IMR-90 (cell line): ENCODE data around the gene ITCH. TPM values are rescaled to one million over a fixed set of nuclear protein-coding genes. Genes with fewer than 3 reads are reported as not detected.

ENCODE experiments used
- ATAC-seq: fragments of 200-7000 bp; cut with Tn5 transposase; 2 replicates; pipeline ENCODE4 v1.9.1; 2020; ENCODE audit warnings: low read depth, mild to moderate bottlenecking, moderate library complexity
- BruUV-seq: library from RNA; stranded (reverse); fragments of 400-500 nt; replicated peaks from 2 replicates; lab custom pipeline; 2021; lab: Mats Ljungman, UMichigan
- CTCF ChIA-PET: fragments of 300-600 bp; formaldehyde crosslinking; extraction: SDS; loops from one replicate; lab custom pipeline; 2021; ENCODE audit warnings: antibody characterized with exemption; lab: Yijun Ruan, JAX
- POLR2A ChIA-PET: fragments of 300-600 bp; sonication (Branson Sonifier 250); formaldehyde crosslinking; loops from one replicate; lab custom pipeline; 2022; ENCODE audit warnings: antibody characterized with exemption; ENCODE audit not compliant: unreplicated experiment; lab: Charles Lee
- DNase-seq: peaks from one replicate; pipeline ENCODE4 v3.0.0; 2013
- H2AFZ ChIP-seq: replicated peaks from 2 replicates; pipeline ENCODE3; 2013; ENCODE audit warnings: low read length, mild to moderate bottlenecking; ENCODE audit not compliant: poor library complexity
- H2AK5ac ChIP-seq: 2 replicates; pipeline ENCODE4 v1.6.1; 2013; ENCODE audit warnings: low read depth, low read length, inconsistent platforms
- H2AK9ac ChIP-seq: replicated peaks from 2 replicates; pipeline ENCODE3; 2013; ENCODE audit warnings: mild to moderate bottlenecking, low read depth, low read length, moderate library complexity; ENCODE audit not compliant: poor library complexity
- H2BK120ac ChIP-seq: 2 replicates; pipeline ENCODE4 v1.6.1; 2013; ENCODE audit warnings: low read depth, low read length, inconsistent platforms
- H2BK15ac ChIP-seq: 3 replicates; pipeline ENCODE4 v1.6.1; 2013; ENCODE audit warnings: low read depth, low read length, inconsistent platforms
- H2BK20ac ChIP-seq: 2 replicates; pipeline ENCODE4 v1.6.1; 2013; ENCODE audit warnings: low read depth, mild to moderate bottlenecking, inconsistent platforms, low read length, moderate library complexity
- H2BK5ac ChIP-seq: 2 replicates; pipeline ENCODE4 v1.6.1; 2013; ENCODE audit warnings: mild to moderate bottlenecking, low read depth, low read length, inconsistent platforms; ENCODE audit not compliant: poor library complexity, severe bottlenecking
- H3K14ac ChIP-seq: replicated peaks from 2 replicates; pipeline ENCODE4 v1.6.1; 2013; ENCODE audit warnings: low read depth, low read length, inconsistent platforms
- H3K18ac ChIP-seq: 2 replicates; pipeline ENCODE4 v1.6.1; 2013; ENCODE audit warnings: low read depth, low read length, control low read depth
- H3K23ac ChIP-seq: 2 replicates; pipeline ENCODE4 v1.6.1; 2013; ENCODE audit warnings: low read depth, low read length, inconsistent platforms
- H3K27ac ChIP-seq: 2 replicates; pipeline ENCODE4 v1.5.1; 2013; ENCODE audit warnings: mild to moderate bottlenecking, control low read depth, low read length; ENCODE audit not compliant: insufficient read depth
- H3K27me3 ChIP-seq: 2 replicates; pipeline ENCODE4 v1.6.1; 2013; ENCODE audit warnings: low read length; ENCODE audit not compliant: control insufficient read depth, insufficient read depth
- H3K36me3 ChIP-seq: 2 replicates; pipeline ENCODE4 v1.6.1; 2013; ENCODE audit warnings: low read length, mixed read lengths; ENCODE audit not compliant: control insufficient read depth, insufficient read depth
- H3K4ac ChIP-seq: 2 replicates; pipeline ENCODE4 v1.6.1; 2013; ENCODE audit warnings: low read depth, low read length, inconsistent platforms
- H3K4me1 ChIP-seq: 2 replicates; pipeline ENCODE4 v1.6.1; 2013; ENCODE audit warnings: low read length, mixed read lengths; ENCODE audit not compliant: control insufficient read depth, insufficient read depth
- H3K4me2 ChIP-seq: 2 replicates; pipeline ENCODE4 v1.6.1; 2013; ENCODE audit warnings: low read depth, mild to moderate bottlenecking, control low read depth, low read length, moderate library complexity
- H3K4me3 ChIP-seq: 2 replicates; pipeline ENCODE4 v1.5.1; 2013; ENCODE audit warnings: low read depth, mild to moderate bottlenecking, control low read depth, low read length, moderate library complexity; ENCODE audit not compliant: insufficient read depth
- H3K56ac ChIP-seq: 2 replicates; pipeline ENCODE4 v1.6.1; 2013; ENCODE audit warnings: low read length, inconsistent platforms; ENCODE audit not compliant: insufficient read depth; ENCODE audit errors: extremely low read depth
- H3K79me1 ChIP-seq, 2 experiments: 2 replicates each; pipeline ENCODE4 v1.6.1; 2013; ENCODE audit warnings: low read length in 2 of 2, inconsistent platforms in 1 of 2, low read depth in 1 of 2
- H3K9ac ChIP-seq: 2 replicates; pipeline ENCODE4 v1.6.1; 2013; ENCODE audit warnings: low read depth, low read length, control low read depth
- H3K9me1 ChIP-seq: 2 replicates; pipeline ENCODE4 v1.6.1; 2013; ENCODE audit warnings: low read length, inconsistent platforms; ENCODE audit not compliant: insufficient read depth
- H3K9me3 ChIP-seq: 2 replicates; pipeline ENCODE4 v1.6.1; 2013; ENCODE audit warnings: low read length; ENCODE audit not compliant: control insufficient read depth, insufficient read depth
- H4K20me1 ChIP-seq: 2 replicates; pipeline ENCODE4 v1.6.1; 2013; ENCODE audit warnings: low read length, inconsistent platforms; ENCODE audit not compliant: insufficient read depth
- H4K5ac ChIP-seq: 2 replicates; pipeline ENCODE4 v1.6.1; 2013; ENCODE audit warnings: mild to moderate bottlenecking, low read depth, low read length, control low read depth
- H4K8ac ChIP-seq, 2 experiments: 2 replicates each; pipeline ENCODE4 v1.6.1; 2013; ENCODE audit warnings: low read depth in 2 of 2, low read length in 2 of 2, control low read depth in 1 of 2, inconsistent platforms in 1 of 2
- H4K91ac ChIP-seq: 2 replicates; pipeline ENCODE4 v1.6.1; 2013; ENCODE audit warnings: low read depth, low read length, inconsistent platforms; ENCODE audit not compliant: insufficient read depth
- BHLHE40 ChIP-seq: fragments of 150-350 bp; IDR thresholded peaks from 2 replicates; pipeline ENCODE4 v1.6.1; 2016; ENCODE audit warnings: mild to moderate bottlenecking, low read depth, low read length
- CHD1 ChIP-seq: IDR thresholded peaks from 2 replicates; pipeline ENCODE4 v1.6.1; 2012; ENCODE audit warnings: low read depth, low read length, improper control_type of control experiment
- CTCF ChIP-seq: conservative IDR thresholded peaks from 2 replicates; pipeline ENCODE4 v1.5.1; 2012; ENCODE audit warnings: mild to moderate bottlenecking, low read depth, low read length, improper control_type of control experiment
- ELK1 ChIP-seq: fragments of 150-350 bp; IDR thresholded peaks from 2 replicates; pipeline ENCODE4 v1.6.1; 2016; ENCODE audit warnings: low read depth, mild to moderate bottlenecking, low read length, moderate library complexity, borderline replicate concordance
- FOS ChIP-seq: fragments of 150-350 bp; IDR thresholded peaks from 2 replicates; pipeline ENCODE4 v1.6.1; 2016; ENCODE audit warnings: low read depth, low read length
- MAFK ChIP-seq: IDR thresholded peaks from 2 replicates; pipeline ENCODE4 v1.6.1; 2012; ENCODE audit warnings: low read depth, low read length, improper control_type of control experiment
- MAZ ChIP-seq: IDR thresholded peaks from 2 replicates; pipeline ENCODE4 v1.6.1; 2012; ENCODE audit warnings: low read depth, mild to moderate bottlenecking, low read length, improper control_type of control experiment, moderate library complexity, borderline replicate concordance
- NFE2L2 ChIP-seq: fragments of 150-350 bp; IDR thresholded peaks from 2 replicates; pipeline ENCODE4 v1.6.1; 2016; ENCODE audit warnings: low read depth, mild to moderate bottlenecking, low read length
- POLR2A ChIP-seq: IDR thresholded peaks from 2 replicates; pipeline ENCODE4 v1.6.1; 2012; ENCODE audit warnings: mild to moderate bottlenecking, low read depth, low read length
- RAD21 ChIP-seq: IDR thresholded peaks from 2 replicates; pipeline ENCODE4 v1.6.1; 2012; ENCODE audit warnings: low read length, improper control_type of control experiment
- RCOR1 ChIP-seq: IDR thresholded peaks from 2 replicates; pipeline ENCODE4 v1.6.1; 2012; ENCODE audit warnings: mild to moderate bottlenecking, low read length, improper control_type of control experiment; ENCODE audit not compliant: insufficient replicate concordance
- RFX5 ChIP-seq: IDR thresholded peaks from 2 replicates; pipeline ENCODE4 v1.8.0; 2012; ENCODE audit warnings: low read depth, mild to moderate bottlenecking, low read length, moderate library complexity
- SMC3 ChIP-seq: fragments of 150-350 bp; IDR thresholded peaks from 2 replicates; pipeline ENCODE4 v1.6.1; 2016; ENCODE audit warnings: low read depth, mild to moderate bottlenecking, antibody characterized with exemption, low read length, moderate library complexity
- USF2 ChIP-seq: fragments of 150-350 bp; IDR thresholded peaks from 2 replicates; pipeline ENCODE4 v1.6.1; 2017; ENCODE audit warnings: mild to moderate bottlenecking, antibody characterized with exemption, low read length, low read depth
- WGBS, 2 experiments: methylation state at CpG; one replicate each; pipeline versions ENCODE4 v1.1.5 to v1.1.7; 2013; ENCODE audit warnings: missing lambda C conversion rate in 2 of 2; ENCODE audit not compliant: insufficient read length in 1 of 2; ENCODE audit errors: extremely low coverage in 2 of 2; 5-methylcytosine and 5-hydroxymethylcytosine counted together
- dilution Hi-C: fragments of 300-500 bp; cut with HindIII; formaldehyde crosslinking; loops from one replicate; pipeline ENCODE4 v1.14.3; 2018; ENCODE audit warnings: low sequenced_read_pairs; ENCODE audit not compliant: unreplicated experiment
- in situ Hi-C: fragments of 300-500 bp; cut with MboI; formaldehyde crosslinking; loops from 3 replicates; pipeline ENCODE4 v1.14.3; 2019; ENCODE audit warnings: low sequenced_read_pairs, inconsistent platforms, mixed read lengths
- intact Hi-C: fragments of 100-400 bp; cut with micrococcal nuclease; formaldehyde crosslinking; loops from 2 replicates; pipeline ENCODE4 v1.10.0; 2022
- polyA plus RNA-seq, 3 experiments: library from polyadenylated mRNA; depleted of rRNA; stranded (reverse); fragments of >200 nt; gene quantifications; 2 replicates each; pipeline ENCODE4 v1.2.3, GENCODE V29; 2012; ENCODE audit warnings: low replicate concordance in 1 of 3
- total RNA-seq: library from RNA; depleted of rRNA; stranded (reverse); fragments of >200 nt; gene quantifications from 2 replicates; pipeline ENCODE4 v1.2.3, GENCODE V29; 2012

The ITCH gene
- total and polyA plus RNA-seq, 2 of the 4 experiments (the other 2 are of a cell fraction), result 12.7 to 94.6 TPM

- intact Hi-C loops, result loop anchor here (5.0 kb wide), 1 partner anchor 51 kb away; no protein-coding TSS in a partner anchor
- DNase-seq (peak; percentile 34), ATAC-seq (peak; percentile 76)
- TF ChIP-seq POLR2A (no peak; the same call in 1 of the 2 replicates), SMC3 (no peak), NFE2L2 (no peak), RAD21 (no peak), BHLHE40 (no peak), MAFK (no peak), CTCF (no peak), RCOR1 (no peak), FOS (no peak), MAZ (no peak), USF2 (no peak), RFX5 (no peak), CHD1 (no peak), ELK1 (no peak)
These were observed 571 bp downstream of the ITCH start for GRCh38 chr20:34363465-34364222.

More at GRCh38 chr20:34363465-34364222, 571 bp downstream of the ITCH start:
- dilution Hi-C loops, result no loop called here
- POLR2A ChIA-PET, result no interaction called here
- Histone ChIP-seq H2BK5ac (peak overlapping the region; percentile 88), H4K5ac (peak overlapping the region; percentile 93), H2AK9ac (peak overlapping the region; percentile 99), H2AK5ac (peak overlapping the region; percentile 90), H3K4me2 (peak overlapping the region; percentile 91), H3K9ac (peak overlapping the region; percentile 99), H2BK15ac (no peak overlapping the region), H3K36me3 (peaks cover 2% of the 10 kb centered on the region; the same call in 1 of the 2 replicates), H4K20me1 (peaks cover 54% of the 10 kb centered on the region), H4K8ac (peak overlapping the region; percentile 91 to 96; a peak in 3 of 4 replicates), H2BK20ac (no peak overlapping the region), H3K79me1 (peaks cover 3 to 47% of the 10 kb centered on the region in 2 experiments; a peak in 3 of 4 replicates), H3K56ac (peak overlapping the region; percentile 96), H2BK120ac (peak overlapping the region; percentile 54), H3K27ac (peak overlapping the region; percentile 100), H2AFZ (peak overlapping the region; percentile 98), H3K4ac (peak overlapping the region; percentile 98), H3K4me1 (peaks cover 8% of the 10 kb centered on the region; the same call in 1 of the 2 replicates), H3K27me3 (no peaks in the 10 kb centered on the region), H4K91ac (peak overlapping the region; percentile 94), H3K23ac (peak overlapping the region; percentile 97), H3K9me3 (no peaks in the 10 kb centered on the region), H3K14ac (peak overlapping the region; percentile 99), H3K4me3 (peak overlapping the region; percentile 97), H3K18ac (peak overlapping the region; percentile 89), H3K9me1 (peaks cover 8% of the 10 kb centered on the region)
- in situ Hi-C loops, result no loop called here
- BruUV-seq, result TSS peak; percentile 18
- CTCF ChIA-PET, result interaction anchor here (0.6 to 1.8 kb wide), 4 partner anchors 51 to 175 kb away, joined by 3 to 8 read pairs (median 4); no protein-coding TSS in a partner anchor
- 0% methylated on average over 39 of the region's 70 CpGs; no CpG with 5 or more reads in 1 of the 2 experiments for WGBS, 2 experiments
